Caco-2 (cell line): ENCODE results near the gene INPP4B. TPM values are rescaled to one million over a fixed set of nuclear protein-coding genes. Genes with fewer than 3 reads are reported as not detected.

ENCODE experiments used
- BruUV-seq: library from RNA; stranded (reverse); fragments of 400-500 nt; replicated peaks from 2 replicates; lab custom pipeline; 2021; lab: Mats Ljungman, UMichigan
- CTCF ChIA-PET: fragments of 300-600 bp; sonication (Branson Sonifier 250); formaldehyde crosslinking; loops from one replicate; lab custom pipeline; 2022; ENCODE audit warnings: antibody characterized with exemption; lab: Charles Lee
- POLR2A ChIA-PET: fragments of 300-600 bp; sonication (Branson Sonifier 250); formaldehyde crosslinking; loops from one replicate; lab custom pipeline; 2022; ENCODE audit warnings: antibody characterized with exemption; lab: Charles Lee
- DNase-seq, 2 experiments: peaks; one replicate each; pipeline versions ENCODE4 v3.0.0 to v3.0.0-alpha.2; 2020 to 2022
- H3K27me3 ChIP-seq: replicated peaks from 2 replicates; pipeline ENCODE4 v1.6.0; 2011; ENCODE audit warnings: low read length; ENCODE audit not compliant: control insufficient read depth, insufficient read depth
- H3K36me3 ChIP-seq: 2 replicates; pipeline ENCODE4 v1.5.1; 2011; ENCODE audit warnings: low read length; ENCODE audit not compliant: control insufficient read depth, insufficient read depth
- H3K4me1 ChIP-seq: fragments of 250-450 bp; sonication (Bioruptor Pico); 2 replicates; pipeline ENCODE4 v1.5.1; 2020; ENCODE audit warnings: mild to moderate bottlenecking
- H3K4me3 ChIP-seq: 2 replicates; pipeline ENCODE4 v1.5.1; 2011; ENCODE audit warnings: low read depth, mild to moderate bottlenecking, control low read depth, low read length
- H3K9me3 ChIP-seq: fragments of 250-450 bp; sonication (Bioruptor Pico); 2 replicates; pipeline ENCODE4 v1.5.1; 2020; ENCODE audit warnings: mild to moderate bottlenecking, moderate library complexity
- H3K27ac Mint-ChIP-seq: one replicate; pipeline ENCODE4 v1.8.0; 2022; ENCODE audit warnings: mixed read lengths; ENCODE audit not compliant: unreplicated experiment
- H3K27me3 Mint-ChIP-seq: one replicate; pipeline ENCODE4 v1.8.0; 2022; ENCODE audit warnings: mixed read lengths; ENCODE audit not compliant: insufficient read depth, unreplicated experiment
- H3K36me3 Mint-ChIP-seq: one replicate; pipeline ENCODE4 v1.8.0; 2022; ENCODE audit warnings: mild to moderate bottlenecking, mixed read lengths; ENCODE audit not compliant: insufficient read depth, unreplicated experiment
- H3K4me1 Mint-ChIP-seq: one replicate; pipeline ENCODE4 v1.8.0; 2022; ENCODE audit warnings: low read depth, mixed read lengths; ENCODE audit not compliant: unreplicated experiment
- H3K4me3 Mint-ChIP-seq: one replicate; pipeline ENCODE4 v1.8.0; 2022; ENCODE audit warnings: mild to moderate bottlenecking, moderate library complexity, mixed read lengths; ENCODE audit not compliant: unreplicated experiment
- H3K9me3 Mint-ChIP-seq: one replicate; pipeline ENCODE4 v1.8.0; 2022; ENCODE audit warnings: mixed read lengths; ENCODE audit not compliant: unreplicated experiment
- intact Hi-C: fragments of 100-400 bp; cut with micrococcal nuclease; formaldehyde crosslinking; loops from one replicate; pipeline ENCODE4 v1.10.0; 2022; ENCODE audit not compliant: unreplicated experiment
- total RNA-seq: library from RNA; stranded (reverse); gene quantifications from 2 replicates; pipeline ENCODE4 v1.2.3, GENCODE V29; 2022
- TF ChIP-seq, protein P1 (sequence below), 2 experiments: fragments of 200-600 bp in 1 of 2; IDR thresholded peaks; 1 replicate in 1 of 2; 2 replicates in 1 of 2; pipeline versions ENCODE4 v1.5.1 to v1.8.0; 2011 to 2022; ENCODE audit warnings: antibody characterized with exemption in 1 of 2, control low read depth in 1 of 2, inconsistent platforms in 1 of 2, low read depth in 1 of 2, low read length in 1 of 2, mild to moderate bottlenecking in 1 of 2, moderate library complexity in 1 of 2; ENCODE audit not compliant: insufficient read depth in 1 of 2, severe bottlenecking in 1 of 2, unreplicated experiment in 1 of 2

INPP4B gene
- total RNA-seq, 1 experiment from 2014 or later, result 10.3 TPM

DNA sequence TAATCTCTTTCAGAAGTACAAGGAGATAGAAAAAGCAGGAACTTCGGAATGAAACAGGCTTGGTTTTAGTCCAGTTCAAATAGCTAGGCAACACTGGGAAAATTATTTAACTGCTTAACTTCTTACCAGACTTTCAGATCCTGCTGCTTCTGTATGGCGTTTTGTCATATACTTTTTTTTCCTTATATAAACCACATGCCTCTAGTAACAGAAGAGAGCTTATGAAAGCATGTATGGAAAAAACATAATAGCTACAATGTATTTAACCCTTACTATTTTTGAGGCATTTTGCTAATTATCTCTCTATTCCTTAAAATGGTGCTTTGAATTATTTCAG, 439.6 kb downstream of the INPP4B start:
- H3K36me3 Mint-ChIP-seq, result no peaks in the 10 kb centered on the region
- H3K4me3 Mint-ChIP-seq, result no peak overlapping the region
- ChIA-PET POLR2A (no interaction called here), CTCF (no interaction called here)
- H3K9me3 Mint-ChIP-seq, result no peaks in the 10 kb centered on the region
- DNase-seq, result no peak
- no peak overlapping the region for H3K27ac Mint-ChIP-seq
- TF ChIP-seq, protein P1, sequence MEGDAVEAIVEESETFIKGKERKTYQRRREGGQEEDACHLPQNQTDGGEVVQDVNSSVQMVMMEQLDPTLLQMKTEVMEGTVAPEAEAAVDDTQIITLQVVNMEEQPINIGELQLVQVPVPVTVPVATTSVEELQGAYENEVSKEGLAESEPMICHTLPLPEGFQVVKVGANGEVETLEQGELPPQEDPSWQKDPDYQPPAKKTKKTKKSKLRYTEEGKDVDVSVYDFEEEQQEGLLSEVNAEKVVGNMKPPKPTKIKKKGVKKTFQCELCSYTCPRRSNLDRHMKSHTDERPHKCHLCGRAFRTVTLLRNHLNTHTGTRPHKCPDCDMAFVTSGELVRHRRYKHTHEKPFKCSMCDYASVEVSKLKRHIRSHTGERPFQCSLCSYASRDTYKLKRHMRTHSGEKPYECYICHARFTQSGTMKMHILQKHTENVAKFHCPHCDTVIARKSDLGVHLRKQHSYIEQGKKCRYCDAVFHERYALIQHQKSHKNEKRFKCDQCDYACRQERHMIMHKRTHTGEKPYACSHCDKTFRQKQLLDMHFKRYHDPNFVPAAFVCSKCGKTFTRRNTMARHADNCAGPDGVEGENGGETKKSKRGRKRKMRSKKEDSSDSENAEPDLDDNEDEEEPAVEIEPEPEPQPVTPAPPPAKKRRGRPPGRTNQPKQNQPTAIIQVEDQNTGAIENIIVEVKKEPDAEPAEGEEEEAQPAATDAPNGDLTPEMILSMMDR (IDR thresholded peaks at IDR 0.05; ENCODE audit: insufficient read depth in 1 of 2, low read depth in 1 of 2, low read length in 1 of 2, severe bottlenecking in 1 of 2, unreplicated experiment in 1 of 2), result no peak
- intact Hi-C loops, result no loop called here
- no TSS peak for BruUV-seq
- no peaks in the 10 kb centered on the region for H3K4me1 Mint-ChIP-seq
- H3K4me1 ChIP-seq, result peaks cover 9% of the 10 kb centered on the region
- H3K27me3 Mint-ChIP-seq, result no peaks in the 10 kb centered on the region
- no peaks in the 10 kb centered on the region for H3K9me3 ChIP-seq
- no peaks in the 10 kb centered on the region for H3K36me3 ChIP-seq
- no peak overlapping the region for H3K4me3 ChIP-seq
- no peaks in the 10 kb centered on the region for H3K27me3 ChIP-seq

DNA sequence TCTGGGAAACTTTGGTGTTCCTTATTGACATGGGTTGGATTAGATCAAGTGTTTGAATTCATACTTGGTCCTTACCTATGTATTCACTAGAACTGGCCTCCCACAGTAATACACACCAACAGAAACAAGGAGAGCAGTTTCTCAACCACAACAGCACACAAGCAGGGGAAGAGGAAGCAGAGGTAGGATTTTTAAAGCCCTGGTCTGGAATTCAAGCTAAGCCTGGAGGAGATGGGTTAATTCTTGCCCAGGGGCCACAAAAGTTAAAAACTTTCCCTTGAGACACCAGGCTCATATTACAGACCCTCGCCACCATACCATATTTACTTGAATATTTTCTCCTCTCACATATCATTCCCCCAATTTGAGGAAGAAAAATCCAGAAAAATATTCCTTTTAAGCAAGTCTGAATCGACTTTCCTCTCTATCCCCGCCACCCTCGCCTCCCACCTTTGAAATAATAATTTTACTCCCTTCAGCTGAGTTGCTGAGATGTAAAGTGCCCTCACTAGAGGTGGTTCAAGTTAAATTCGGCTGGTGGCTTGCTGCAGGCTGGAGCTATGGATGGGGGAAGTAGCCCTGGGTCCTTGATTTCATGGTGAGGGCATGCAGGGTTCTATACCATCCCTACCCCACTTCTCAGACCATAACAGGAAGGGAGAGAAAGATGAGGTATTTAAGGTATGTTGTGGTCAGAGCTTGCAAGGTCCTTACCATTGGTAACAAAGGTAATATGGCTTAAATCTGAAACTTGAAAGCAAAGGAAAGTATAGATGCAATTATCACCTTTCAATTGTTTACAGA, 440.2 kb downstream of the INPP4B start:
- Histone ChIP-seq H3K36me3 (no peaks in the 10 kb centered on the region), H3K9me3 (no peaks in the 10 kb centered on the region), H3K4me1 (peaks cover 9% of the 10 kb centered on the region), H3K27me3 (no peaks in the 10 kb centered on the region), H3K4me3 (no peak overlapping the region)
- DNase-seq, result no peak
- intact Hi-C loops, result no loop called here
- no peaks in the 10 kb centered on the region for H3K36me3 Mint-ChIP-seq
- no TSS peak for BruUV-seq
- TF ChIP-seq, protein P1 (IDR thresholded peaks at IDR 0.05; ENCODE audit: insufficient read depth in 1 of 2, low read depth in 1 of 2, low read length in 1 of 2, severe bottlenecking in 1 of 2, unreplicated experiment in 1 of 2), result no peak
- CTCF ChIA-PET, result no interaction called here
- H3K4me3 Mint-ChIP-seq, result no peak overlapping the region
- H3K9me3 Mint-ChIP-seq, result no peaks in the 10 kb centered on the region
- H3K27me3 Mint-ChIP-seq, result no peaks in the 10 kb centered on the region
- POLR2A ChIA-PET, result no interaction called here
- H3K27ac Mint-ChIP-seq, result no peak overlapping the region
- no peaks in the 10 kb centered on the region for H3K4me1 Mint-ChIP-seq

DNA sequence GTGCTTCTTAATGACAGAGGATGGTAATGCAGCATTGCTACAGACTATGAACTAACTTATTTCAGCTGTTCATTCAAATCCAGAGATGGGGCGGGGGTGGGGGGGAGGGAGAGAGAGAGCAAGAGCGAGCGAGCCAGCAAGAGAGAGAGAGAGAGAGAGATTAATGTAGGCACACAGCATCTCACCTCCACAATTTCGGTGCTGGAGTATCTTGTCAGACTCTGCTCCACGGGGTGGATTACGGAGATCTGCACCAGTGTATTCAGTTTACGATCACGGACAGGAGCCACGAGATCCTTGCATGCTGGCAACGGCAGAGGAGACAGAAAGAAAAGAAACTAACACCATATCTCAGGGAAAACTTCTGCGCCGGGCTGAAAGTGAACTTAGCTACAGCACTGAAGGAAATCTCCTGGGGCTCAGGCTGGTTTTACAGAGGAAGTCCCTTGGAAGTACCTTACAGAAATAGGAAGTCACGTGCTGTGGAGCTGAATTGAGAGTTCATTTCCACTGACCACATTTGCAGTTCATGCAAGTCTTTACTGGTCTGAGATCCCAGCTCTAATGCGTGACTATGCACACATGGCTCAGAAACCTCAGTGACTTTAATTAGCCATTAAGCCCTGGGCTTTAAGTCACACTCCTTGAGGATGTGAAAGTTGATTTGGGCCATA, 440.9 kb downstream of the INPP4B start:
- DNase-seq, result no peak
- H3K4me1 Mint-ChIP-seq, result no peaks in the 10 kb centered on the region
- no peaks in the 10 kb centered on the region for H3K36me3 Mint-ChIP-seq
- H3K36me3 ChIP-seq, result no peaks in the 10 kb centered on the region
- TF ChIP-seq, protein P1 (IDR thresholded peaks at IDR 0.05; ENCODE audit: insufficient read depth in 1 of 2, low read depth in 1 of 2, low read length in 1 of 2, severe bottlenecking in 1 of 2, unreplicated experiment in 1 of 2), result no peak
- no peaks in the 10 kb centered on the region for H3K27me3 Mint-ChIP-seq
- H3K4me3 ChIP-seq, result no peak overlapping the region
- H3K4me3 Mint-ChIP-seq, result peak overlapping the region; percentile 39
- ChIA-PET POLR2A (no interaction called here), CTCF (no interaction called here)
- H3K9me3 ChIP-seq, result no peaks in the 10 kb centered on the region
- H3K27ac Mint-ChIP-seq, result no peak overlapping the region
- BruUV-seq, result no TSS peak
- H3K9me3 Mint-ChIP-seq, result no peaks in the 10 kb centered on the region
- peaks cover 9% of the 10 kb centered on the region for H3K4me1 ChIP-seq
- intact Hi-C loops, result no loop called here
- H3K27me3 ChIP-seq, result no peaks in the 10 kb centered on the region
